Skin of body (tissue), 2 donors: ENCODE measurements around the gene HOXD4. TPM values are rescaled to one million over a fixed set of nuclear protein-coding genes. Genes with fewer than 3 reads are reported as not detected.

Source experiments
- DNase-seq: peaks from one replicate; lab custom pipeline; 2025; lab: John Stamatoyannopoulos, UW
- total RNA-seq: library from RNA; depleted of rRNA; stranded (reverse); fragments of >200 nt; gene quantifications from one replicate; pipeline ENCODE4 v1.2.3, GENCODE V29; 2014

Gene HOXD4
- total RNA-seq, 1 donor from 2014 or later, result 5.4 TPM

GRCh38 chr2:176139661-176140512 lies 11.5 kb upstream of the HOXD4 start:
- peak; percentile 55 for DNase-seq

GRCh38 chr2:176140513-176141317 lies 10.6 kb upstream of the HOXD4 start:
- DNase-seq, result peak; percentile 84

- DNase-seq, result no peak
Measured at GRCh38 chr2:176142281-176142680, 9.1 kb upstream of the HOXD4 start.

- no peak for DNase-seq
Measured at GRCh38 chr2:176145085-176145969, 6.0 kb upstream of the HOXD4 start.

GRCh38 chr2:176146101-176146500 lies 5.2 kb upstream of the HOXD4 start:
- peak; percentile 15 for DNase-seq

- no peak for DNase-seq
Measured at GRCh38 chr2:176146645-176147044, 4.7 kb upstream of the HOXD4 start.

GRCh38 chr2:176147210-176147799 lies 4.0 kb upstream of the HOXD4 start:
- DNase-seq, result no peak

GRCh38 chr2:176147800-176148496 lies 3.4 kb upstream of the HOXD4 start:
- no peak for DNase-seq

- no peak for DNase-seq
Measured at GRCh38 chr2:176148751-176149421, 2.5 kb upstream of the HOXD4 start.

- no peak for DNase-seq
Measured at GRCh38 chr2:176149481-176149938, 1.8 kb upstream of the HOXD4 start.

GRCh38 chr2:176149939-176150583 lies 1.3 kb upstream of the HOXD4 start:
- no peak for DNase-seq

- no peak for DNase-seq
Measured at GRCh38 chr2:176150584-176151441, 537 bp upstream of the HOXD4 start.

GRCh38 chr2:176152350-176153181 lies 1.2 kb downstream of the HOXD4 start:
- DNase-seq, result no peak

- DNase-seq, result no peak
Measured at GRCh38 chr2:176154576-176155252, 3.4 kb downstream of the HOXD4 start.

- DNase-seq, result no peak
Measured at GRCh38 chr2:176155356-176156044, 4.2 kb downstream of the HOXD4 start.

- DNase-seq, result no peak
Measured at GRCh38 chr2:176156301-176156806, 5.0 kb downstream of the HOXD4 start.
